Chondrocyte (in vitro differentiated cells): ENCODE results near the gene MYO10. TPM values are rescaled to one million over a fixed set of nuclear protein-coding genes. Genes with fewer than 3 reads are reported as not detected.

Experiments
- DNase-seq: peaks from one replicate; pipeline ENCODE4 v3.0.0; 2021; ENCODE audit warnings: mixed read lengths, low spot score
- H3K27ac Mint-ChIP-seq: one replicate; pipeline ENCODE4 v1.8.0; 2021; ENCODE audit warnings: mild to moderate bottlenecking, moderate library complexity, mixed read lengths; ENCODE audit not compliant: unreplicated experiment
- H3K27me3 Mint-ChIP-seq: 2 replicates; pipeline ENCODE4 v1.8.0; 2021; ENCODE audit warnings: low read depth, mixed read lengths
- H3K36me3 Mint-ChIP-seq: 2 replicates; pipeline ENCODE4 v1.8.0; 2021; ENCODE audit warnings: low read depth, mixed read lengths
- H3K4me1 Mint-ChIP-seq: 2 replicates; pipeline ENCODE4 v1.8.0; 2021; ENCODE audit warnings: low read depth, mild to moderate bottlenecking, mixed read lengths
- H3K4me3 Mint-ChIP-seq: one replicate; pipeline ENCODE4 v1.8.0; 2021; ENCODE audit warnings: mild to moderate bottlenecking, moderate library complexity, mixed read lengths; ENCODE audit not compliant: unreplicated experiment
- H3K9me3 Mint-ChIP-seq: 2 replicates; pipeline ENCODE4 v1.8.0; 2021; ENCODE audit warnings: low read depth, mixed read lengths
- CTCF ChIP-seq: fragments of 200-600 bp; sonication (generic); IDR thresholded peaks from 2 replicates; pipeline ENCODE4 v1.5.0; 2021; ENCODE audit warnings: antibody characterized with exemption, mild to moderate bottlenecking, moderate library complexity
- total RNA-seq: library from RNA; stranded (reverse); gene quantifications from 3 replicates; pipeline ENCODE4 v1.2.1, GENCODE V29; 2021

MYO10 gene
- total RNA-seq, 1 donor from 2014 or later, result 51.9 TPM

GRCh38 chr5:16864631-16865131, 71.4 kb downstream of the MYO10 start:
- Mint-ChIP-seq H3K36me3 (peaks cover 1% of the 10 kb centered on the region), H3K4me1 (peaks cover 71% of the 10 kb centered on the region), H3K27me3 (no peaks in the 10 kb centered on the region), H3K9me3 (no peaks in the 10 kb centered on the region), H3K27ac (peak overlapping the region; percentile 94), H3K4me3 (no peak overlapping the region)
- TF ChIP-seq CTCF, result no peak
- DNase-seq, result no peak

- H3K4me3 Mint-ChIP-seq, result no peak overlapping the region
- DNase-seq, result no peak
- no peaks in the 10 kb centered on the region for H3K27me3 Mint-ChIP-seq
- no peak for TF ChIP-seq CTCF
- H3K9me3 Mint-ChIP-seq, result no peaks in the 10 kb centered on the region
- peaks cover 67% of the 10 kb centered on the region for H3K4me1 Mint-ChIP-seq
- peaks cover 1% of the 10 kb centered on the region for H3K36me3 Mint-ChIP-seq
- peak overlapping the region; percentile 94 for H3K27ac Mint-ChIP-seq
Observed at GRCh38 chr5:16863469-16863946, 72.6 kb downstream of the MYO10 start.

- H3K4me3 Mint-ChIP-seq, result no peak overlapping the region
- peaks cover 60% of the 10 kb centered on the region for H3K4me1 Mint-ChIP-seq
Observed at GRCh38 chr5:16862777-16863176, 73.3 kb downstream of the MYO10 start.

GRCh38 chr5:16859346-16859745, 76.7 kb downstream of the MYO10 start:
- TF ChIP-seq CTCF, result no peak
- Mint-ChIP-seq H3K9me3 (no peaks in the 10 kb centered on the region), H3K36me3 (peaks cover 1% of the 10 kb centered on the region)

More at GRCh38 chr5:16862777-16863176, 73.3 kb downstream of the MYO10 start:
- no peak for DNase-seq
- Mint-ChIP-seq H3K27ac (peak overlapping the region; percentile 94), H3K9me3 (no peaks in the 10 kb centered on the region), H3K36me3 (peaks cover 1% of the 10 kb centered on the region), H3K27me3 (no peaks in the 10 kb centered on the region)
- no peak for TF ChIP-seq CTCF

GRCh38 chr5:16858151-16858550, 77.9 kb downstream of the MYO10 start:
- DNase-seq, result no peak
- Mint-ChIP-seq H3K27me3 (no peaks in the 10 kb centered on the region), H3K36me3 (peaks cover 1% of the 10 kb centered on the region), H3K9me3 (no peaks in the 10 kb centered on the region), H3K4me3 (no peak overlapping the region), H3K27ac (no peak overlapping the region), H3K4me1 (peaks cover 28% of the 10 kb centered on the region)
- no peak for TF ChIP-seq CTCF

More at GRCh38 chr5:16859346-16859745, 76.7 kb downstream of the MYO10 start:
- Mint-ChIP-seq H3K27me3 (no peaks in the 10 kb centered on the region), H3K27ac (no peak overlapping the region), H3K4me1 (peaks cover 32% of the 10 kb centered on the region), H3K4me3 (no peak overlapping the region)
- no peak for DNase-seq
